ENCODE data around the gene NID2.

Gene NID2

DNA sequence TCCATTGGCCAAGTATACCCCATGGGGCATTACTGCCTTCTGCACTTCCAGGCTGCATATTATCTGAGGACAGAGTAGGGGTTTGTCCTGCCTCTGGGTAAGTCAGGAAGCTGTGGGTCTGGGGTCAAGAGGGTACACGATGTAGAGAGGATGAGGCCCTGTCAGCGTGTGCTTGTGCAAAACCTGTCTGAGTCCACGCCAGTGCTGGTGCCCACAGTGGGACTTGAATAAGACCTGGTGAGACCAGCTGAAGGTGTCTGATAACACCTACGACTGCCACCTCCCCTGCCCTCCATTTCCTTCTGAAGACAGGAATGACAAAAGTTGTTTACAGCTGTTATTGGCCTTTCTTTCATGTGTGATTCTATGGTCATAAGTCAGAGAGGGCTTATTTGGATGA, 22.1 kb upstream of the NID2 start:
- no peak for DNase-seq (ENCODE audit: low read depth)
- TF ChIP-seq, protein P1, sequence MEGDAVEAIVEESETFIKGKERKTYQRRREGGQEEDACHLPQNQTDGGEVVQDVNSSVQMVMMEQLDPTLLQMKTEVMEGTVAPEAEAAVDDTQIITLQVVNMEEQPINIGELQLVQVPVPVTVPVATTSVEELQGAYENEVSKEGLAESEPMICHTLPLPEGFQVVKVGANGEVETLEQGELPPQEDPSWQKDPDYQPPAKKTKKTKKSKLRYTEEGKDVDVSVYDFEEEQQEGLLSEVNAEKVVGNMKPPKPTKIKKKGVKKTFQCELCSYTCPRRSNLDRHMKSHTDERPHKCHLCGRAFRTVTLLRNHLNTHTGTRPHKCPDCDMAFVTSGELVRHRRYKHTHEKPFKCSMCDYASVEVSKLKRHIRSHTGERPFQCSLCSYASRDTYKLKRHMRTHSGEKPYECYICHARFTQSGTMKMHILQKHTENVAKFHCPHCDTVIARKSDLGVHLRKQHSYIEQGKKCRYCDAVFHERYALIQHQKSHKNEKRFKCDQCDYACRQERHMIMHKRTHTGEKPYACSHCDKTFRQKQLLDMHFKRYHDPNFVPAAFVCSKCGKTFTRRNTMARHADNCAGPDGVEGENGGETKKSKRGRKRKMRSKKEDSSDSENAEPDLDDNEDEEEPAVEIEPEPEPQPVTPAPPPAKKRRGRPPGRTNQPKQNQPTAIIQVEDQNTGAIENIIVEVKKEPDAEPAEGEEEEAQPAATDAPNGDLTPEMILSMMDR (conservative IDR thresholded peaks at IDR 0.05; ENCODE audit: low read length): no peak
- H3K4me3 ChIP-seq (ENCODE audit: low read length): no peak overlapping the region

DNA sequence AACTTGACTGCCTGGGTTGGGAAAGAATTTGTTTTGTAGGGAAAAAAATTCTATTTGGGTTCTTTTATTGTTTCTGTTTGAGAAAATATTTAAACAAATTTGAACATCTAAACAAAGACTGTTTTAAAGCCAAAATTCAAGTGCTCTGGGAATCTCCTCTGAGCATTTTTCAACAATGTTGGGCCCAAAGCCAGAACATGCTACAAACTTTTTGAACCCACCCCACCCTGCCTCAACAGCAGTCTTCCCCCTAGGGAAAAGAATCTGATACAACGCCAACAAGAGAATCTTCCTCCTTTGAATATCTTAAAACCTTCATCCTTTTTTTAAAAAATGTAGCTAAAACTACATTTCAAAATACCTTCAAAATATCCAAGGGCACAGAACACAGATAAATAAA, 20.4 kb upstream of the NID2 start:
- peak; percentile 28 for DNase-seq (ENCODE audit: low read depth)
- TF ChIP-seq, protein P1 (conservative IDR thresholded peaks at IDR 0.05; ENCODE audit: low read length): no peak

DNA sequence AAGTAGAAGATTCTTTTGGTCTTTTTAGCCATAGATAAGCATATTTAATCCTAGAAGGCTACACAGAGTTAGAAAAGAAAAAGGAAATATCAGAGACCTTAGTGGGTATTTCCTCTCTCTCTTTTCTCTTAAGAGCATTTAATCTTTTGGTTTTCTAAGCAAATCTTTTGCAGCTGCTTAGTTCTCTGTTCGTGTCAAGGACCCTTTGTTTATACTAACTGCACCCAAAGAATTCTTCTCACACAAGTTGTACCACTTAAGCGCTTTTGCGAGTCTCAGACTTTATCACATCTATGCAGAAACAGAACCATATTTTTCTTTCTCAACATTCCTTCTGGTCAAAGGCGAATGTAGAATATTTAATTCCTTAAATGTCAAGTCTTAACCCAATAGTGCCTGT, 17.9 kb upstream of the NID2 start:
- TF ChIP-seq, protein P1 (conservative IDR thresholded peaks at IDR 0.05; ENCODE audit: low read length): no peak
- no peak overlapping the region for H3K4me3 ChIP-seq (ENCODE audit: low read length)
- DNase-seq (ENCODE audit: low read depth): peak; percentile 86

More for the DNA sequence above, 20.4 kb upstream of the NID2 start:
- no peak overlapping the region for H3K4me3 ChIP-seq (ENCODE audit: low read length)

DNA sequence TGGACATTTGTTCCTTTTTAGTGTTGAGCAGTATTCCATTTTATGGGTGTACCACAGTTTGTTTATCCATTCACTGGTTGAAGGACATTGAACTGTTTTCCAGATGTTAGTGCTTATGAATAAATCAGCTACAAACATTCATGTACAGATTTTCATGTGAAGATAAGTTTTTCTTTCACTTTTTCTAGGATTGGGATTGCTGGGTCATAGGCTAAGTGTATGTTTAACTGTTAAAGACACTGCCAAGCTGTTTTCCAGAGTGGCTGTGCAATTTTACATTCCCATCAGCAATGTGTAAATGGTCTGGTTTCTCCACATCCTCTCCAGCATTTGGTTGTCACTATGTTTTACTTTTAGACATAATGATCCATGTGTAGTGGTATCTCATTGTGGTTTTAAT, 14.0 kb upstream of the NID2 start:
- DNase-seq (ENCODE audit: low read depth): no peak
- H3K4me3 ChIP-seq (ENCODE audit: low read length): no peak overlapping the region
- TF ChIP-seq, protein P1 (conservative IDR thresholded peaks at IDR 0.05; ENCODE audit: low read length): no peak

DNA sequence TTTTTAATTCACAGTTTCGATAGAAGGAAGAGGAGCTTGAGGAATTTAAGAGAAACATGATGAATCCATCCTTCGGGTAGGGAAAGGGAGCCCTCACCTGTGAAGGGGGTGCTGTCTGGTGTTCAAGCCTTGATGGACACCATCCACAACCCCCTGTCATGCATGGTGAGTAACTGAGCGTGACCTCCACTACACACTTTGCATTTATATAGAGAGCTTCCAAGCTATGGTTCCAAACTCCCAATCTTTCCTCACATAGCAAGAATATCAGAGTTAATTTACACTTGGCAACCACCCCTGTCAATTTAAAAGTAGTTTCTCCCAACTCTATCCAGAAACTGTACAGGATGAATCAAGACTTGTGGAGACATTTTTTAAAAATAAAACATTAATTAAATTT, 13.1 kb upstream of the NID2 start:
- TF ChIP-seq, protein P1 (conservative IDR thresholded peaks at IDR 0.05; ENCODE audit: low read length): no peak
- no peak for DNase-seq (ENCODE audit: low read depth)
- H3K4me3 ChIP-seq (ENCODE audit: low read length): no peak overlapping the region

DNA sequence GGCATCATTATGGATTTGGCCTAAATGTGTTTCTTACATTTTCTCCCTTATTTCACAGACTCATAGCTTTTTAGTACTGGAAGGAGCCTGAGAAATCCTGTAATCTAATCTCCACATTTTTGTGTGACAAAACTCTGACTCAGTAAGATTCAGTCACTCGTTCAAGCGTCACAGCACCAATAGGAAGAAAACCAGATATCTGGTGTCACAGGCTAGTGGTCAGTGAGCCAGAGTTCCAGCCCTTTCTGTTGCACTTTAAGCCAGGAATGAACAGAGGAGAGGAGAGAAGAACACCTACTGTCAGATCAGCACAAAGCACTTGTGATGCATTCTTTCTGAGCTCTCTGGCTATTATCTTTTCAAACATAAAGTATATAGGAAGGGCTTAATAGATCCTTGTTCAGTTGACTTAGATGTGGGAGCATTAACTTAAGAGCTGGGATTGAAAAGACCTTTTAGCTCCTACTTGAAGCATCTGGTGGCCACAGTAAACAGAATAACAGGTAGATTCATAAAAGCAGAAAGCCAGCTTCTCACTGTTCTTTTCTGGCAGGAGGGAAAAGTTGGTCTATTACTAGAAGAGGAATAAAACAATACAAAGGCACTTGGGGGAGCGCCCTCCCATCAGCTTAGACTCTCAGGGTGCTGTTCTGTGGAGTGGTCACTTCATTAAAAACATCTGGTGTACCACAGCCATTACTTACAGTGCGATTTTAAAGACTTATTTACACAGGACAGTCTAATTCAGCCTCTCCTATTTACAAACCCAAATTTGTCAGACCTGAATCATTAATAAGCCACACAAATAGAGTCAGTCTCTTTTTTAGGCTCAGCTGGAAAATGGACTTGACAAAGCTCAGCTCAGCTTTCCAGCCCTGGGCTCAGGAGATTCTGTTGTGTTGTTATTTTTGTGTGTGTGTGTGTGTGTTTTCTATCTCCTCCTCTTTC, 12.2 kb upstream of the NID2 start:
- H3K4me3 ChIP-seq (ENCODE audit: low read length): no peak overlapping the region
- peak; percentile 89 for DNase-seq (ENCODE audit: low read depth)
- TF ChIP-seq, protein P1 (conservative IDR thresholded peaks at IDR 0.05; ENCODE audit: low read length): peak; percentile 0; the same call in 1 of the 2 replicates

All from AG10803 (cell line).